ENCODE data around the gene LARP6. TPM values are rescaled to one million over a fixed set of nuclear protein-coding genes. Genes with fewer than 3 reads are reported as not detected.

The LARP6 gene
- total and polyA plus RNA-seq, 9 donors = 10.6 to 17.9 (median 13.7) TPM

DNA sequence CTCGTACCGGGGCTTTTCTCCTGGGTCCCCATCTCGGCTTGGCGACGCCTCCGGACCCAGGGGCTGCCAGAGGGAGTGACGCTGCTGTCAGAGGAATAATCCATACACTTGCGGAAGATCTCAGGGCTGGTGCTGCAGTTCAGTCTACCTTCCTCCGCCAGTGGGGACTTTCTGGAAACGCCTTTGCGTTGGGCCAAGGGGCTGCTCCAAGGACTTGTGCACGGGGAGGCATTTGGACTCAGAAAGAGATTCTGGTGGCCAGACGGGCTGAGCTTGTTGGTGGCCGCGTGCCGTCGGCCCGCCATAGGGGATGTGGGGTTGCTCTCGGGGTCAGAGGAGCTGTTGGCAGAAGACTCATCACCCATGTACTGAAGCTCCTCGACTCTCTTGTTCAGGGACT lies 21.8 kb downstream of the LARP6 start:
- H3K4me1 ChIP-seq (ENCODE audit: control insufficient read depth, insufficient read depth, low read length) = peaks cover 13% of the 10 kb centered on the region
- no peak overlapping the region for H3K27ac ChIP-seq (ENCODE audit: low read length)
- H3K4me3 ChIP-seq (ENCODE audit: low read length) = no peak overlapping the region
- no peaks in the 10 kb centered on the region for H3K9me3 ChIP-seq (replicated peaks; ENCODE audit: control insufficient read depth, low read depth, low read length)
- peaks cover 33% of the 10 kb centered on the region for H3K36me3 ChIP-seq (ENCODE audit: control insufficient read depth, insufficient read depth, low read length)
- no peaks in the 10 kb centered on the region for H3K27me3 ChIP-seq (ENCODE audit: control insufficient read depth, insufficient read depth, low read length)
- WGBS (ENCODE audit: insufficient coverage) = 96% methylated on average over 16 of the region's 20 CpGs
- no peak for DNase-seq

DNA sequence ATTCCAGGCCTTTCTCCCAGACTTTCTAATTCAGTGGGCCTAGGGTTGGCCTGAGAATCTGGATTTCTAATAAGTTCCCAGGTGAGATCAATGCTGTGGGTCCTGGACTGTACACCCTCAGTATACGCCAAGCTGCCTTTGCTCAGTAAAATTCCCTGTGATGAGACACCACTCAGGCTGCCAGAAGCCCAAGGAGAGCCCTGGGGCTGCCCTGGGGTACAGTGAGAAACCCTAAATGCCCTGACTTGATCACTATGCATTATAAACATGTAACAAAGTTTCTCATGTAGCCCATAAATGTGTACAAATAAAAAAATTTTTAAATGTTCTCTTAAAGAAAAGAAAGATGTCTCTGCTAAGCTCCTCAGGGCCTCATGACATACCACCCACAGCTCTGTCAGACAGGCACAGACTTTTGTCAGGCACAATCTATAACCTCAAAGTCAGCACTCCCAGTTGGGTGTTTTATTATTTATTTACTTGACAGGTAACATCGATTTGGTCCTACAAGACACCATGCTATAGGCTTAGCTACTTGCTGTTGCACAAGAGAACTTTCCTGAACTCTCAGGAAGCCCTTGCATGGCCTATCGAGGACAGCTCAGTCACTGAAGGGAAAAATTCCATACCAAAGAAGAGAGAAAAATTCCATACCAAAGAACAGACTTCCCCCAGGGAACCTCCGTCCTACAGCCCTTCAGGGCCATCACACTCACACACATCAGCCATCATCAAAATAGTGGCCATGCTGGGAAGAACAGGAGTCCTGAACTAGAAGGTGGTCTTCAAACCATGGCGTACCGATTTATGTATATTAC lies 22.7 kb downstream of the LARP6 start:
- no peak for DNase-seq
- Histone ChIP-seq H3K36me3 (ENCODE audit: control insufficient read depth, insufficient read depth, low read length) (peaks cover 33% of the 10 kb centered on the region), H3K27me3 (ENCODE audit: control insufficient read depth, insufficient read depth, low read length) (no peaks in the 10 kb centered on the region), H3K4me1 (ENCODE audit: control insufficient read depth, insufficient read depth, low read length) (peaks cover 13% of the 10 kb centered on the region), H3K27ac (ENCODE audit: low read length) (no peak overlapping the region), H3K9me3 (replicated peaks; ENCODE audit: control insufficient read depth, low read depth, low read length) (no peaks in the 10 kb centered on the region), H3K4me3 (ENCODE audit: low read length) (no peak overlapping the region)
- WGBS (ENCODE audit: insufficient coverage) = 94% methylated on average over 3 of the region's 6 CpGs

DNA sequence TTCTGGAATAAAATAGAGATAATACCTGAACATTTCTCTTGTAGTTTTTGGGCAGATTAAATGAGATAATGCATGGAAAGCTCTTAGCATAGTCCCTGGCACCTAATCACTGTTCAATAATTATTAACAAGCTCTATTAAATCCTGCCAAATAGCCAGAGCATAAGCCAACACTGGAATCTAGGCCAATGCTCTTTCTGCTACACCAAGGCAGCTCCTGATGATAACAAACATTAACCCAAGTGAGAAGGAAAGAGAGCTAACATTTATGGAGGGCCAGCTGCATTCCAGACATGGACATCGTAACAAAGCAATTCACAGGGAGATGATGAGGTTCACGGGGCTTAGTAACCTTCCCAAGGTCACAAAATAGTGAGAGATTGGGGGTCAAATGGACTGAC lies 23.3 kb downstream of the LARP6 start:
- Histone ChIP-seq H3K4me1 (ENCODE audit: control insufficient read depth, insufficient read depth, low read length) (peaks cover 13% of the 10 kb centered on the region), H3K27me3 (ENCODE audit: control insufficient read depth, insufficient read depth, low read length) (no peaks in the 10 kb centered on the region), H3K27ac (ENCODE audit: low read length) (no peak overlapping the region), H3K9me3 (replicated peaks; ENCODE audit: control insufficient read depth, low read depth, low read length) (no peaks in the 10 kb centered on the region), H3K4me3 (ENCODE audit: low read length) (no peak overlapping the region), H3K36me3 (ENCODE audit: control insufficient read depth, insufficient read depth, low read length) (peaks cover 33% of the 10 kb centered on the region)
- 40% methylated on average over 2 of the region's 2 CpGs for WGBS (ENCODE audit: insufficient coverage)
- DNase-seq = no peak

DNA sequence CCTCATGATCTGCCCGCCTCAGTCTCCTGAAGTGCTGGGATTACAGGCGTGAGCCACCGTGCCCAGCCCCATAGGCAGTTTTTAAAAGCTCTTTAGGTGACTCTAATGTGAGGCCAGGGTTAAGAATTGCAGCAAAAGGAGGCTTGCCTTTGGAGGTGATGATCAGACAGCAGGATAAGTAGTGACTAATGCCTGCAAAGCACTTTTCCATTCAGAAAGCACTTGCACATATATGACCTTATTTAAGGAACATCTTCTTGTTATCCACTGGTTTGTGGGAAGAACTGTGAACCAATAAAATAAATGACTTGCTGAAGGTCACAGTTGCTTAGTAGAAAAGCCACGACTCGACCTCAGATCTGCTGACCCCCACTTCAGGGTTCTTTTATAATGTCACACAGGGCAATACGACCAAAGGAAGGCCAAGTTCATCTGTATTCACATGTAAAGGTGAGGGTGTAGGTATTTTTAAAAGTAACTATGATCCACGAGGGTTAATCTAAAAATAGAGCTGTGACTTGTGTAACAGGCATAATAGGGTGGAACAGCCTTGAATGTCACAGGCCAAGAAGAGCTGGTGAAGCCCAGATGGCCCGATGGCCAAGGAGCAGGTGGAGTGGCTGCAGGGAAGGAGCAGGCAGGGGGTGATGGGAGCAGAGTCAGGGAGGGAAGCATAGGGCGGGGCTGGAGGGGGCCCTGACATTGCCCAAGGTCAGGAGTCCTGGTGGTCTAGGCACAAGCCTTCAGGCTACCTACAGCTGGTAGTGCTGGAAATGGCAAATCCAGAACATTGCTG lies 24.4 kb downstream of the LARP6 start:
- DNase-seq = no peak
- Histone ChIP-seq H3K36me3 (ENCODE audit: control insufficient read depth, insufficient read depth, low read length) (peaks cover 23% of the 10 kb centered on the region), H3K27me3 (ENCODE audit: control insufficient read depth, insufficient read depth, low read length) (no peaks in the 10 kb centered on the region), H3K9me3 (replicated peaks; ENCODE audit: control insufficient read depth, low read depth, low read length) (no peaks in the 10 kb centered on the region), H3K4me3 (ENCODE audit: low read length) (no peak overlapping the region), H3K4me1 (ENCODE audit: control insufficient read depth, insufficient read depth, low read length) (peaks cover 14% of the 10 kb centered on the region), H3K27ac (ENCODE audit: low read length) (no peak overlapping the region)
- 80% methylated on average over 6 of the region's 9 CpGs for WGBS (ENCODE audit: insufficient coverage)

DNA sequence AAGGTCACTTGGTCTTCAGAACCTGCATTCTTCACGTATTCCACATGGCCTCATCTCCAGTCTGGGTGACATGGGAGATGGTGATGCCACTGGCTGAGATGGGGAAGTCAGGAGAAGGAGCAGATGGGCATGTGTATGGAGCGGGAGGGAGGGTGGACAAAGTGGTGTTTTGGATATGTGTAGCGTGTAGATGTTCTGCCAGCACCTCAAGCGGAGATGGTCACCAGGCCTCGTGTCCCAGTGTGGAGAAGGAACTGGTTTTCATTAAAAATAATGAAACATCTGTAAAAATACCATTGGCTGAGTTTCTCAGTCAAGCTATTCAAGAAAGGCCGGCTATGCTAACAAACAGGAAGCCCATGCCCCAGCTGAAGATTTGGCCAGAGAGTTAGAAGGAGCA lies 26.2 kb downstream of the LARP6 start:
- no peaks in the 10 kb centered on the region for H3K27me3 ChIP-seq (ENCODE audit: control insufficient read depth, insufficient read depth, low read length)
- peaks cover 17% of the 10 kb centered on the region for H3K36me3 ChIP-seq (ENCODE audit: control insufficient read depth, insufficient read depth, low read length)
- H3K27ac ChIP-seq (ENCODE audit: low read length) = no peak overlapping the region
- no peaks in the 10 kb centered on the region for H3K9me3 ChIP-seq (replicated peaks; ENCODE audit: control insufficient read depth, low read depth, low read length)
- WGBS (ENCODE audit: insufficient coverage) = 76% methylated on average over 3 of the region's 6 CpGs
- peaks cover 5% of the 10 kb centered on the region for H3K4me1 ChIP-seq (ENCODE audit: control insufficient read depth, insufficient read depth, low read length)
- DNase-seq = no peak
- no peak overlapping the region for H3K4me3 ChIP-seq (ENCODE audit: low read length)

DNA sequence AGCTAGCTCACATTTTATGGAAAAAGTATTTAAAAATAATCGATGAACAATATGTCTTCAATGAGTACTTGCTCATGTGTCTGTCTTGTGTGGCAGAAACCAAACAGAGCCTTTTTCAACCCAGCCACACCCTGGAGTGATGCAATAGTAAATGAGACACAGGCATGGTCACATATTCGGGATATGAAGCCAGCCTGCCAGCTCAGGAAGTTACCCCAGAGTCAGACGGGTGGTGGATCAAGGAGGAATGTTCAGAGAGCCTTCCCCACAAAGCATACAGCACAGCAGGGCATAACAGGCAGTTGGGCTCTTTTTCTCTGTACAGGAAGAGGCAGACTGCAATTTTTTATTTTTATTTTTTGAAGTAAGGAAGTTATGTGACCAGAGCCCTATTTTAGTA lies 27.3 kb downstream of the LARP6 start:
- Histone ChIP-seq H3K27ac (ENCODE audit: low read length) (no peak overlapping the region), H3K4me1 (ENCODE audit: control insufficient read depth, insufficient read depth, low read length) (peaks cover 5% of the 10 kb centered on the region)

DNA sequence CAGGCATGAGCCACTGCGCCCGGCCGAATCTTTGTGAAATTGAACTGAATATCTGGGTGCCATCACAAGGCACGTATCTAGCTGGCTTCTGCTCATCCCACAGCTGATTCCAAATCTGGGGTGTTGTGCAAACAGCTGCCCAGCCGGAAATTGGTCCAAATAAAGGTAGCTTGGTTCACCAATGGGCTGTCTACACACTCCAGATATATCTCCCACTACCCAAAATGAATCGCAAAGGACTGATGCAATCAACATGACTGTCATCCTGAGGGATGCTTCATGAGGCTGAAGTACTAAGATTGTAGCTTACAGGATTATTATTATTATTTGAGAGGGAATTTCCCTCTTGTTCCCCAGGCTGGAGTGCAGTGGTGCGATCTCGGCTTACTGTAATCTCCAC lies 28.1 kb downstream of the LARP6 start:
- WGBS (ENCODE audit: insufficient coverage) = 96% methylated on average over 4 of the region's 8 CpGs
- Histone ChIP-seq H3K4me1 (ENCODE audit: control insufficient read depth, insufficient read depth, low read length) (peaks cover 5% of the 10 kb centered on the region), H3K27ac (ENCODE audit: low read length) (no peak overlapping the region), H3K9me3 (replicated peaks; ENCODE audit: control insufficient read depth, low read depth, low read length) (no peaks in the 10 kb centered on the region), H3K27me3 (ENCODE audit: control insufficient read depth, insufficient read depth, low read length) (no peaks in the 10 kb centered on the region), H3K36me3 (ENCODE audit: control insufficient read depth, insufficient read depth, low read length) (no peaks in the 10 kb centered on the region), H3K4me3 (ENCODE audit: low read length) (no peak overlapping the region)
- no peak for DNase-seq

More for the DNA sequence above, 27.3 kb downstream of the LARP6 start:
- no peak for DNase-seq
- Histone ChIP-seq H3K9me3 (replicated peaks; ENCODE audit: control insufficient read depth, low read depth, low read length) (no peaks in the 10 kb centered on the region), H3K27me3 (ENCODE audit: control insufficient read depth, insufficient read depth, low read length) (no peaks in the 10 kb centered on the region), H3K4me3 (ENCODE audit: low read length) (no peak overlapping the region), H3K36me3 (ENCODE audit: control insufficient read depth, insufficient read depth, low read length) (peaks cover 7% of the 10 kb centered on the region)
- WGBS (ENCODE audit: insufficient coverage) = 60% methylated on average over 1 of the region's 3 CpGs

DNA sequence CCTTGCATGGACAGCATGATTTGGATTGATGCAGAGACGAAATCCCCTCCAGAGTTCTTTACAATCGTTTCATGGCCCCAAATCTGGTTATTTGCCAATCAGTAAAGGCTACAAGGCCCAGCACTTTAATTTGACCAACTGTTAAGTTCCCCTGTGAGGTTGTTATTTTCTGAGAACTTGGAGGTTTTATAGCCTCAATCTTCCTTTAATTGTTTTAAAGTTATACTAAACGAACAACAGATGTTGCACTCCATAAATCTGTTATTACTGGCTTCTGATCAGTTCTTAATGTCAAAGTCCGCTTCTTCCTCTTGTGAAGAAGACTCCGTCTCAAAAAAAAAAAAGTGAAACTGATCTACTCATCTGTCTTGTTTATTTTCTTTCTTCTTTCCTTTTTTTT lies 30.8 kb downstream of the LARP6 start:
- no peak overlapping the region for H3K4me3 ChIP-seq (ENCODE audit: low read length)
- peaks cover 3% of the 10 kb centered on the region for H3K9me3 ChIP-seq (replicated peaks; ENCODE audit: control insufficient read depth, low read depth, low read length)
- DNase-seq = peak; percentile 78
- no peaks in the 10 kb centered on the region for H3K27me3 ChIP-seq (ENCODE audit: control insufficient read depth, insufficient read depth, low read length)
- 0% methylated on average over 1 of the region's 5 CpGs for WGBS (ENCODE audit: insufficient coverage)
- peak overlapping the region; percentile 47 for H3K27ac ChIP-seq (ENCODE audit: low read length)
- no peaks in the 10 kb centered on the region for H3K36me3 ChIP-seq (ENCODE audit: control insufficient read depth, insufficient read depth, low read length)
- peaks cover 5% of the 10 kb centered on the region for H3K4me1 ChIP-seq (ENCODE audit: control insufficient read depth, insufficient read depth, low read length)

DNA sequence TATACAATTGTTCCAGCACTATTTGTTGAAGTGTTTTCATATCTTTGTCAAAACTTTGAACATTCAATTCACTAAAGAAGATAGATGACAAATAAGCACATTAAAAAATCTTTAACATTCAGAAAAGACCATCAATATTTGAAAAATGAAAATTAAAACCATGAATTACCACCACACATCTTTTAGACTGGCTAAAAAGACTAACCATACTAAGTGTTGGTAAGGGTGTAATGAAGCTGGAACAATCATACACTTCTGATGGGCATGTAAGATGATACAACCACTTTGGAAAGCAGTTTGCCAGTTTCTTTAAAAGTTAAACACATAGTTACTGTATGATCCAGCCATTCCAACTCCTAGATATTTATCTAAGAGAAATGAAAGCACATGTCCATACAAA lies 33.7 kb downstream of the LARP6 start:
- H3K27me3 ChIP-seq (ENCODE audit: control insufficient read depth, insufficient read depth, low read length) = no peaks in the 10 kb centered on the region
- no peak overlapping the region for H3K27ac ChIP-seq (ENCODE audit: low read length)
- H3K9me3 ChIP-seq (replicated peaks; ENCODE audit: control insufficient read depth, low read depth, low read length) = peaks cover 3% of the 10 kb centered on the region
- H3K4me3 ChIP-seq (ENCODE audit: low read length) = no peak overlapping the region
- DNase-seq = no peak
- no peaks in the 10 kb centered on the region for H3K36me3 ChIP-seq (ENCODE audit: control insufficient read depth, insufficient read depth, low read length)
- H3K4me1 ChIP-seq (ENCODE audit: control insufficient read depth, insufficient read depth, low read length) = peaks cover 4% of the 10 kb centered on the region

DNA sequence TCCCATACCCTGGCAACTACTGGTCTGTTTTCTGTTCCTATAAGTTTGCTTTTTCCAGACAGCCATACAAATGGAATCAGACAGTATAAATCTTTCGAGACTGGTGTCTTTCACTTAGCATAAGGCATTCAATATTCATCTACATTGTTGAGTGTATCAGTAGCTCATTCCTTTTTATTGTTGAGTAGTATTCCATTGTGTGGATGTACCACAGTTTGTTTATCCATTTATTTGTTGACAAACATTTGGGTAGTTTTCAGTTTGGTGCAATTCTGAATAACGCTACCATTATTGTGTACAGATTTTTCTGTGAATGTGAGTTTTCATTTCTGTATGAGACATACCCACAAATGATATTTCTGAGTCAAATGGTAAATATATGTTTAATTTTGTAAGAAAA lies 35.4 kb downstream of the LARP6 start:
- WGBS (ENCODE audit: insufficient coverage) = no CpG with 5 or more reads among the region's 2 CpGs
- Histone ChIP-seq H3K27me3 (ENCODE audit: control insufficient read depth, insufficient read depth, low read length) (no peaks in the 10 kb centered on the region), H3K36me3 (ENCODE audit: control insufficient read depth, insufficient read depth, low read length) (no peaks in the 10 kb centered on the region), H3K27ac (ENCODE audit: low read length) (no peak overlapping the region), H3K4me1 (ENCODE audit: control insufficient read depth, insufficient read depth, low read length) (peaks cover 2% of the 10 kb centered on the region), H3K4me3 (ENCODE audit: low read length) (no peak overlapping the region), H3K9me3 (replicated peaks; ENCODE audit: control insufficient read depth, low read depth, low read length) (peaks cover 3% of the 10 kb centered on the region)
- no peak for DNase-seq
